A673 (cell line): ENCODE data around the gene SLC5A5. TPM values are rescaled to one million over a fixed set of nuclear protein-coding genes. Genes with fewer than 3 reads are reported as not detected.

Source experiments
- BruUV-seq: library from RNA; stranded (reverse); fragments of 400-500 nt; replicated peaks from 2 replicates; lab custom pipeline; 2021; lab: Mats Ljungman, UMichigan
- CTCF ChIA-PET: fragments of 300-600 bp; sonication (Branson Sonifier 250); formaldehyde crosslinking; loops from one replicate; lab custom pipeline; 2022; ENCODE audit warnings: antibody characterized with exemption; lab: Charles Lee
- POLR2A ChIA-PET: fragments of 300-600 bp; sonication (Branson Sonifier 250); formaldehyde crosslinking; loops from one replicate; lab custom pipeline; 2022; ENCODE audit warnings: antibody characterized with exemption; ENCODE audit not compliant: low non-redundant PET; lab: Charles Lee
- DNase-seq: peaks from one replicate; pipeline ENCODE4 v3.0.0-alpha.2; 2015; ENCODE audit warnings: low spot score
- H3K27ac ChIP-seq: fragments of 200-600 bp; sonication (generic); 2 replicates; pipeline ENCODE4 v1.5.1; 2016; ENCODE audit warnings: mixed run types, low read depth, mild to moderate bottlenecking, mixed read lengths, antibody characterized with exemption, low read length; ENCODE audit not compliant: poor library complexity, severe bottlenecking
- H3K27me3 ChIP-seq: fragments of 200-600 bp; sonication (generic); replicated peaks from 2 replicates; pipeline ENCODE4 v1.6.1; 2017; ENCODE audit warnings: mixed run types, low read depth, mild to moderate bottlenecking, mixed read lengths, antibody characterized with exemption, low read length; ENCODE audit not compliant: insufficient read depth, poor library complexity
- H3K36me3 ChIP-seq: fragments of 200-600 bp; sonication (generic); 2 replicates; pipeline ENCODE4 v1.6.1; 2016; ENCODE audit warnings: mixed run types, mild to moderate bottlenecking, mixed read lengths, antibody characterized with exemption, low read length; ENCODE audit not compliant: insufficient read depth, poor library complexity, severe bottlenecking
- H3K4me1 ChIP-seq: fragments of 200-600 bp; sonication (generic); 2 replicates; pipeline ENCODE4 v1.6.1; 2017; ENCODE audit warnings: mixed run types, mild to moderate bottlenecking, mixed read lengths, antibody characterized with exemption, low read length; ENCODE audit not compliant: insufficient read depth, poor library complexity, severe bottlenecking
- H3K4me3 ChIP-seq: fragments of 200-600 bp; sonication (generic); 2 replicates; pipeline ENCODE4 v1.5.1; 2016; ENCODE audit warnings: low read depth, mixed run types, mild to moderate bottlenecking, mixed read lengths, low read length; ENCODE audit not compliant: poor library complexity, severe bottlenecking
- H3K9me3 ChIP-seq: fragments of 200-600 bp; sonication (generic); 2 replicates; pipeline ENCODE4 v1.6.1; 2016; ENCODE audit warnings: mixed run types, low read depth, mild to moderate bottlenecking, mixed read lengths, antibody characterized with exemption, low read length; ENCODE audit not compliant: poor library complexity, severe bottlenecking
- EZH2 ChIP-seq: fragments of 200-600 bp; sonication (generic); IDR thresholded peaks from 2 replicates; pipeline ENCODE4 v1.6.1; 2017; ENCODE audit warnings: borderline replicate concordance, low read depth, mild to moderate bottlenecking, mixed read lengths, antibody characterized with exemption, low read length; ENCODE audit not compliant: poor library complexity, severe bottlenecking
- intact Hi-C: fragments of 100-400 bp; cut with micrococcal nuclease; formaldehyde crosslinking; loops from one replicate; pipeline ENCODE4 v1.10.0; 2022; ENCODE audit not compliant: unreplicated experiment
- total RNA-seq: library from RNA; stranded (reverse); gene quantifications from 2 replicates; pipeline ENCODE4 v1.2.3, GENCODE V29; 2021
- TF ChIP-seq, protein P1 (sequence below): fragments of 300-800, 200-600 bp; sonication (generic); conservative IDR thresholded peaks from 2 replicates; pipeline ENCODE4 v1.5.1; 2017; ENCODE audit warnings: low read depth, mild to moderate bottlenecking, antibody characterized with exemption, low read length, moderate library complexity, mixed read lengths

The SLC5A5 gene
- total RNA-seq, 1 experiment from 2014 or later: not detected

DNA sequence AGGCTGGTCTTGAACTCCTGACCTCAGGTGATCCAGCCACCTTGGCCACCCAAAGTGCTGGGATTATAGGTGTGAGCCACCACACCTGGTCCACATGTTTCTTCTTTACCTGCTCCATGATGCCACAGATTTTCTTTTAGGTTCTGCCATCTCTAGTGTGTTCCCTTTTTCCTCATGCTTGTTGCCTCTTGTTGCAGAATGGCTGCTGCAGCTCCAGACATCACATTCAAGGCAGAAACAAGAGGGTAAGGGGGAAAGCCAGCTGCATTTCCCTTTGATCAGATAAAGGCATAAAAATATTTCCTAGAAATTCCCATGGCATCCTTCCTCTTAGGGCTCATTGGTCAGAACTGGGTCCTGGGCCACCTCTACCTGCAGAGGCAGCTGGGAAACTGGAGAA, 48.8 kb downstream of the SLC5A5 start:
- CTCF ChIA-PET: no interaction called here
- BruUV-seq: no TSS peak
- H3K36me3 ChIP-seq: no peaks in the 10 kb centered on the region
- no peaks in the 10 kb centered on the region for H3K27me3 ChIP-seq
- no peaks in the 10 kb centered on the region for H3K4me1 ChIP-seq
- no peak for DNase-seq
- no peaks in the 10 kb centered on the region for H3K9me3 ChIP-seq
- TF ChIP-seq, protein P1, sequence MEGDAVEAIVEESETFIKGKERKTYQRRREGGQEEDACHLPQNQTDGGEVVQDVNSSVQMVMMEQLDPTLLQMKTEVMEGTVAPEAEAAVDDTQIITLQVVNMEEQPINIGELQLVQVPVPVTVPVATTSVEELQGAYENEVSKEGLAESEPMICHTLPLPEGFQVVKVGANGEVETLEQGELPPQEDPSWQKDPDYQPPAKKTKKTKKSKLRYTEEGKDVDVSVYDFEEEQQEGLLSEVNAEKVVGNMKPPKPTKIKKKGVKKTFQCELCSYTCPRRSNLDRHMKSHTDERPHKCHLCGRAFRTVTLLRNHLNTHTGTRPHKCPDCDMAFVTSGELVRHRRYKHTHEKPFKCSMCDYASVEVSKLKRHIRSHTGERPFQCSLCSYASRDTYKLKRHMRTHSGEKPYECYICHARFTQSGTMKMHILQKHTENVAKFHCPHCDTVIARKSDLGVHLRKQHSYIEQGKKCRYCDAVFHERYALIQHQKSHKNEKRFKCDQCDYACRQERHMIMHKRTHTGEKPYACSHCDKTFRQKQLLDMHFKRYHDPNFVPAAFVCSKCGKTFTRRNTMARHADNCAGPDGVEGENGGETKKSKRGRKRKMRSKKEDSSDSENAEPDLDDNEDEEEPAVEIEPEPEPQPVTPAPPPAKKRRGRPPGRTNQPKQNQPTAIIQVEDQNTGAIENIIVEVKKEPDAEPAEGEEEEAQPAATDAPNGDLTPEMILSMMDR: no peak
- no peak for TF ChIP-seq EZH2
- H3K4me3 ChIP-seq: no peak overlapping the region
- POLR2A ChIA-PET: interaction anchor here (0.6 kb wide), 1 partner anchor 65 kb away, joined by 12 read pairs; no protein-coding TSS in a partner anchor
- no peak overlapping the region for H3K27ac ChIP-seq
- intact Hi-C loops: no loop called here

DNA sequence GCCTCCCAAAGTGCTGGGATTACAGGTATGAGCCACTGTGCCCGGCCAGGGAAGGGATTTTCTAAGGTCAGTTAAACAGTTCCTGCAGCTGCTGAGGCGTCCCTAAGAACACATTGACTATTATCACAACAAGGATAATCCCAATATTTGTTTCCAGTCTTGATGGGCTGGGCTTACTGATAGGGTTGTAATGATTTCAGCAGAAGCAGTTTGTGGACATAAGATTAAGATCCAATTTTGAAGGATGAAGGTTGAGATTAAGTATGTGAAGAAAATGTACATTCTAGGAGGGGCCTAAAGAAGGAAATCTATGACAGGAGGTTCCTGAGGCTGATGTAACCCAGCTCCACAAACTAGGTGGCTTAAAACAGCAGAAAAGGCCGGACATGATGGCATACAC, 50.4 kb downstream of the SLC5A5 start:
- CTCF ChIA-PET: no interaction called here
- H3K36me3 ChIP-seq: no peaks in the 10 kb centered on the region

DNA sequence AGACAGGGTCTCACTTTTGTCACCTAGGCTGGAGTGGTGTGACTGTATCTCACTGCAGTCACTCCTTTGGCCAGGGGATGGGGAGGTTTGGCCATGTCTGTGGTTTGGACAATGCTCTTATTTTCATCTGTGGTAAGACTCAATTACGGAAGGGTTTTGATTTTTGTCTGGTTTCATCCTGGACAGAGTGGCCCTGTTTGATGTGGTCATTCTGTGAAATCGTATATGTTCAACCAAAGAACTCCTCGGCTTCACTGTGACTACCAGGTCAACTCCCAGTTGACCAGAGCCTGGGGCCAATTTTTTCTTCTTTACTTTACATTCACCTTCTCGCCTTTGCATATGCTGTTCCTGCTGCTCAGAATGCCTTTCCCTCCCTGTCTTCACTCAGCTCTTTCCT, 54.3 kb downstream of the SLC5A5 start:
- no peaks in the 10 kb centered on the region for H3K9me3 ChIP-seq
- ChIA-PET CTCF (interaction anchor here (0.7 kb wide), 1 partner anchor 258 kb away, joined by 6 read pairs; no protein-coding TSS in a partner anchor), POLR2A (no interaction called here)
- H3K27me3 ChIP-seq: no peaks in the 10 kb centered on the region
- BruUV-seq: no TSS peak
- H3K4me3 ChIP-seq: no peak overlapping the region
- TF ChIP-seq EZH2: no peak
- TF ChIP-seq, protein P1: no peak
- no peak overlapping the region for H3K27ac ChIP-seq
- H3K4me1 ChIP-seq: no peaks in the 10 kb centered on the region
- no peak for DNase-seq
- intact Hi-C loops: no loop called here
- no peaks in the 10 kb centered on the region for H3K36me3 ChIP-seq

More for the DNA sequence above, 50.4 kb downstream of the SLC5A5 start:
- Histone ChIP-seq H3K9me3 (no peaks in the 10 kb centered on the region), H3K27ac (no peak overlapping the region), H3K27me3 (no peaks in the 10 kb centered on the region), H3K4me3 (no peak overlapping the region), H3K4me1 (no peaks in the 10 kb centered on the region)
- no TSS peak for BruUV-seq
- POLR2A ChIA-PET: no interaction called here
- no peak for DNase-seq
- intact Hi-C loops: no loop called here
- no peak for TF ChIP-seq EZH2
- TF ChIP-seq, protein P1: no peak
